B cell (primary cell): ENCODE results near the gene SOCS4. TPM values are rescaled to one million over a fixed set of nuclear protein-coding genes. Genes with fewer than 3 reads are reported as not detected.

ENCODE experiments used
- ATAC-seq: fragments of 200-7000 bp; cut with Tn5 transposase; one replicate; pipeline ENCODE4 v1.10.0; 2021; ENCODE audit warnings: low read depth, mild to moderate bottlenecking, moderate number of reproducible peaks, moderate library complexity
- CTCF ChIA-PET: fragments of 350-600 bp; sonication (Branson Sonifier 250); formaldehyde crosslinking; loops from one replicate; lab custom pipeline; 2021; ENCODE audit warnings: antibody characterized with exemption, inconsistent platforms; lab: Charles Lee
- POLR2A ChIA-PET: fragments of 350-600 bp; sonication (Branson Sonifier 250); formaldehyde crosslinking; loops from one replicate; lab custom pipeline; 2021; ENCODE audit warnings: antibody characterized with exemption; lab: Charles Lee
- DNase-seq: peaks from one replicate; pipeline ENCODE4 v3.0.0; 2013
- H2AFZ ChIP-seq: 2 replicates; pipeline ENCODE4 v1.6.1; 2012; ENCODE audit warnings: mild to moderate bottlenecking, low read depth, low read length; ENCODE audit not compliant: insufficient read depth, poor library complexity, severe bottlenecking
- H3K27ac ChIP-seq, 2 donors: 1 replicate in 1 of 2; 2 replicates in 1 of 2; pipeline ENCODE4 v1.5.1; 2012 to 2013; ENCODE audit warnings: low read length in 2 of 2, mild to moderate bottlenecking in 2 of 2, moderate library complexity in 1 of 2
- H3K27me3 ChIP-seq, 4 experiments: fragments of 200-600 bp in 1 of 4; sonication (generic) in 1 of 4; replicated peaks in 1 of 4; 1 replicate in 2 of 4; 2 replicates in 2 of 4; pipeline versions ENCODE4 v1.6.1 to v1.7.0; 2013 to 2016; ENCODE audit warnings: low read length in 3 of 4, mild to moderate bottlenecking in 2 of 4, mixed read lengths in 1 of 4, moderate library complexity in 1 of 4; ENCODE audit not compliant: insufficient read depth in 4 of 4, control insufficient read depth in 3 of 4; ENCODE audit errors: control extremely low read depth in 1 of 4
- H3K36me3 ChIP-seq, 2 experiments: replicated peaks in 1 of 2; 1 replicate in 1 of 2; 2 replicates in 1 of 2; pipeline versions ENCODE4 v1.6.1 to v1.7.1; 2013; ENCODE audit warnings: low read length in 1 of 2; ENCODE audit not compliant: insufficient read depth in 2 of 2, control insufficient read depth in 1 of 2; ENCODE audit errors: control extremely low read depth in 1 of 2, extremely low read depth in 1 of 2
- H3K4me1 ChIP-seq, 2 donors: fragments of 200-600 bp in 1 of 2; sonication (generic) in 1 of 2; 1 replicate in 1 of 2; 2 replicates in 1 of 2; pipeline versions ENCODE4 v1.5.1 to v1.6.1; 2013 to 2017; ENCODE audit warnings: low read length in 2 of 2; ENCODE audit not compliant: control insufficient read depth in 2 of 2, insufficient read depth in 2 of 2
- H3K4me2 ChIP-seq: replicated peaks from 2 replicates; pipeline ENCODE3; 2012; ENCODE audit warnings: mild to moderate bottlenecking, low read depth, low read length; ENCODE audit not compliant: poor library complexity, severe bottlenecking
- H3K4me3 ChIP-seq, 5 experiments: fragments of 200-600 bp in 1 of 5; sonication (generic) in 1 of 5; 1 replicate in 3 of 5; 2 replicates in 2 of 5; pipeline versions ENCODE4 v1.5.1 to v1.7.0; 2011 to 2016; ENCODE audit warnings: low read length in 4 of 5, mild to moderate bottlenecking in 4 of 5, low read depth in 2 of 5, control low read depth in 1 of 5, moderate library complexity in 1 of 5; ENCODE audit not compliant: insufficient read depth in 1 of 5; ENCODE audit errors: control extremely low read depth in 1 of 5, extremely low read depth in 1 of 5
- H3K79me2 ChIP-seq: fragments of 200-600 bp; sonication (generic); one replicate; pipeline ENCODE4 v1.6.0; 2016; ENCODE audit warnings: low read length; ENCODE audit not compliant: control insufficient read depth, insufficient read depth
- H3K9ac ChIP-seq: fragments of 200-600 bp; sonication (generic); 2 replicates; pipeline ENCODE4 v1.6.1; 2017; ENCODE audit warnings: mild to moderate bottlenecking, low read length, moderate library complexity
- H3K9me3 ChIP-seq, 3 donors: one replicate each; pipeline versions ENCODE4 v1.6.1 to v1.7.1; 2013; ENCODE audit warnings: low read length in 2 of 3; ENCODE audit not compliant: control insufficient read depth in 2 of 3, insufficient read depth in 1 of 3; ENCODE audit errors: control extremely low read depth in 1 of 3
- H4K20me1 ChIP-seq: 2 replicates; pipeline ENCODE4 v1.6.0; 2012; ENCODE audit warnings: mild to moderate bottlenecking, low read length; ENCODE audit not compliant: insufficient read depth, control insufficient read depth, poor library complexity, severe bottlenecking
- H3K27ac Mint-ChIP-seq: one replicate; pipeline ENCODE4 v1.8.0; 2021; ENCODE audit warnings: mixed read lengths
- H3K27me3 Mint-ChIP-seq: one replicate; pipeline ENCODE4 v1.8.0; 2021; ENCODE audit warnings: mixed read lengths
- H3K4me1 Mint-ChIP-seq: one replicate; pipeline ENCODE4 v1.8.0; 2021; ENCODE audit warnings: mixed read lengths
- H3K4me3 Mint-ChIP-seq: one replicate; pipeline ENCODE4 v1.8.0; 2021; ENCODE audit warnings: mixed read lengths
- H3K9me3 Mint-ChIP-seq: one replicate; pipeline ENCODE4 v1.8.0; 2022; ENCODE audit warnings: mixed read lengths; ENCODE audit not compliant: insufficient read depth
- EZH2 ChIP-seq: IDR thresholded peaks from 2 replicates; pipeline ENCODE4 v1.6.1; 2012; ENCODE audit warnings: borderline replicate concordance, low read depth, mild to moderate bottlenecking, moderate library complexity, low read length; ENCODE audit not compliant: insufficient read depth, poor library complexity, severe bottlenecking
- WGBS: methylation state at CpG from one replicate; pipeline ENCODE4 v1.1.5; 2013; ENCODE audit warnings: missing lambda C conversion rate; ENCODE audit not compliant: insufficient coverage; 5-methylcytosine and 5-hydroxymethylcytosine counted together
- intact Hi-C: fragments of 100-400 bp; cut with micrococcal nuclease; formaldehyde crosslinking; loops from one replicate; pipeline ENCODE4 v1.10.0; 2022
- polyA plus RNA-seq: library from polyadenylated mRNA; depleted of rRNA; stranded (reverse); fragments of >200 nt; gene quantifications from 2 replicates; pipeline ENCODE4 v1.2.3, GENCODE V29; 2012
- total RNA-seq, 2 donors: library from RNA; stranded (reverse); fragments of 120-200 nt in 1 of 2; gene quantifications; 1 replicate in 1 of 2; 2 replicates in 1 of 2; pipeline versions ENCODE4 v1.2.3 to v1.2.4, GENCODE V29; 2013 to 2022
- TF ChIP-seq, protein P1 (sequence below): fragments of 200-600 bp; IDR thresholded peaks from one replicate; pipeline ENCODE4 v1.8.0; 2022; ENCODE audit warnings: antibody characterized with exemption, mild to moderate bottlenecking

SOCS4 gene
- total and polyA plus RNA-seq, 2 donors (not counting 1 experiment from before 2014, with no cell fraction given) = 4.7 to 26.3 TPM

DNA sequence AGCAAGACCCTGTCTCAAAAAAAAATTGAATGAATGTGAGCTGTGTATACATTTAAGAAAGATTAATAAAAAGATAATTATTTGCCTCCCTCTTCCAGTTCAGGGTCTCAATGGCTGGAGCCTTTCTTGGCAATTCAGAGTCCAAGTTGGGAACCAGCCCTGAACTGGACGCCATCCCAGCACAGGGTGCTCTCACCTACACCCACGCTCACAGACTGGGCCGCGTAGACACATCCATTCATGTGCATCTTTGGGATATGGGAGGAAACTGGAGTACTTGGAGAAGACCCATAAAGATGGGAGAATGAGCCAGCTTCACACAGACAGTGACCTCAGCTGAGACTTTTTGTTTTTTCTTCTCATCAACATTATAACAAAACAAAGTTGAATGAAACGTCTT, 30.9 kb downstream of the SOCS4 start:
- Histone ChIP-seq H3K4me3 (no peak overlapping the region), H3K9me3 (no peaks in the 10 kb centered on the region), H2AFZ (no peak overlapping the region), H3K79me2 (peaks cover 91% of the 10 kb centered on the region), H3K27ac (no peak overlapping the region), H3K27me3 (no peaks in the 10 kb centered on the region), H3K4me1 (peaks cover 9 to 10% of the 10 kb centered on the region in 2 donors), H4K20me1 (peaks cover 78% of the 10 kb centered on the region), H3K36me3 (peaks cover 0 to 36% of the 10 kb centered on the region in 2 experiments), H3K4me2 (no peak overlapping the region), H3K9ac (no peak overlapping the region)
- H3K9me3 Mint-ChIP-seq = no peaks in the 10 kb centered on the region
- POLR2A ChIA-PET = no interaction called here
- intact Hi-C loops = no loop called here
- no CpG with 5 or more reads among the region's 5 CpGs for WGBS
- TF ChIP-seq EZH2 = no peak
- TF ChIP-seq, protein P1, sequence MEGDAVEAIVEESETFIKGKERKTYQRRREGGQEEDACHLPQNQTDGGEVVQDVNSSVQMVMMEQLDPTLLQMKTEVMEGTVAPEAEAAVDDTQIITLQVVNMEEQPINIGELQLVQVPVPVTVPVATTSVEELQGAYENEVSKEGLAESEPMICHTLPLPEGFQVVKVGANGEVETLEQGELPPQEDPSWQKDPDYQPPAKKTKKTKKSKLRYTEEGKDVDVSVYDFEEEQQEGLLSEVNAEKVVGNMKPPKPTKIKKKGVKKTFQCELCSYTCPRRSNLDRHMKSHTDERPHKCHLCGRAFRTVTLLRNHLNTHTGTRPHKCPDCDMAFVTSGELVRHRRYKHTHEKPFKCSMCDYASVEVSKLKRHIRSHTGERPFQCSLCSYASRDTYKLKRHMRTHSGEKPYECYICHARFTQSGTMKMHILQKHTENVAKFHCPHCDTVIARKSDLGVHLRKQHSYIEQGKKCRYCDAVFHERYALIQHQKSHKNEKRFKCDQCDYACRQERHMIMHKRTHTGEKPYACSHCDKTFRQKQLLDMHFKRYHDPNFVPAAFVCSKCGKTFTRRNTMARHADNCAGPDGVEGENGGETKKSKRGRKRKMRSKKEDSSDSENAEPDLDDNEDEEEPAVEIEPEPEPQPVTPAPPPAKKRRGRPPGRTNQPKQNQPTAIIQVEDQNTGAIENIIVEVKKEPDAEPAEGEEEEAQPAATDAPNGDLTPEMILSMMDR = no peak
- CTCF ChIA-PET = interaction anchor here (0.8 kb wide), 1 partner anchor 7 kb away, joined by 4 read pairs; no protein-coding TSS in a partner anchor
- no peak overlapping the region for H3K4me3 Mint-ChIP-seq
- DNase-seq (no peak), ATAC-seq (no peak)
- peaks cover 50% of the 10 kb centered on the region for H3K4me1 Mint-ChIP-seq
- no peaks in the 10 kb centered on the region for H3K27me3 Mint-ChIP-seq
- H3K27ac Mint-ChIP-seq = no peak overlapping the region

DNA sequence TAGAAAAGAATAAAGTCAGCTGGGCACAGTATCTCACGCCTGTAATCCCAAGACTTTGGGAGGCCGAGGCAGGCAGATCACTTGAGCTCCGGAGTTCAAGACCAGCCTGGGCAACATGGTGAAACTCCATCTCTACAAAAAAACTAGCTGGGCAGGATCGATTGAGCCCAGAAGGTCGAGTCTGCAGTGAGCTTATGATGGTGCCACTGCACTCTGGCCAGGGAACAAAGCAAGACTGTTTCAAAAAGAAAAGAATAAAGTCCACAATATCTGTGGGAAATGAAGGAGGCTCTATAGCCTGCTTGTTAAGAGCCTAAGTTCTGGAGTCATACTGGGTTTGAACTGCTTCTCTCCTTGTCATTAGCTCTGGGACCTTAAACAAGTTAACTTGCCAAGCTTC, 32.3 kb downstream of the SOCS4 start:
- ATAC-seq = no peak
- H3K4me3 ChIP-seq = no peak overlapping the region
- peaks cover 8 to 39% of the 10 kb centered on the region in 2 experiments for H3K36me3 ChIP-seq
- H3K9me3 ChIP-seq = no peaks in the 10 kb centered on the region
- Mint-ChIP-seq H3K4me1 (peaks cover 43% of the 10 kb centered on the region), H3K27me3 (no peaks in the 10 kb centered on the region), H3K4me3 (no peak overlapping the region), H3K27ac (no peak overlapping the region), H3K9me3 (no peaks in the 10 kb centered on the region)
- H3K4me1 ChIP-seq = peaks cover 0 to 2% of the 10 kb centered on the region in 2 donors
- no peaks in the 10 kb centered on the region for H3K27me3 ChIP-seq
- peak overlapping the region in 1 of 2 donors; percentile 36 for H3K27ac ChIP-seq
- H3K79me2 ChIP-seq = peaks cover 79% of the 10 kb centered on the region
- intact Hi-C loops = no loop called here
- POLR2A ChIA-PET = no interaction called here
- TF ChIP-seq, protein P1 = no peak
- TF ChIP-seq EZH2 = no peak
- DNase-seq = no peak
- no peak overlapping the region for H3K9ac ChIP-seq
- peaks cover 78% of the 10 kb centered on the region for H4K20me1 ChIP-seq
- no peak overlapping the region for H2AFZ ChIP-seq
- CTCF ChIA-PET = interaction anchor here (0.6 to 1.3 kb wide), 5 partner anchors 12 to 331 kb away, joined by 3 to 5 read pairs (median 3); no protein-coding TSS in a partner anchor
- 98% methylated on average over 5 of the region's 5 CpGs for WGBS
- no peak overlapping the region for H3K4me2 ChIP-seq
